Mesenchymal stem cell (in vitro differentiated cells and primary cell): ENCODE data around the gene SCD5.

Experiments
- DNase-seq: peaks from one replicate; pipeline ENCODE4 v3.0.0-alpha.2; 2013
- H2AFZ ChIP-seq: one replicate; pipeline ENCODE4 v1.6.1; 2013; ENCODE audit warnings: low read depth, mild to moderate bottlenecking, control low read depth, inconsistent platforms, low read length, moderate library complexity
- H2AK5ac ChIP-seq: 2 replicates; pipeline ENCODE4 v1.6.1; 2013; ENCODE audit warnings: low read length, moderate library complexity, mild to moderate bottlenecking, inconsistent platforms; ENCODE audit not compliant: severe bottlenecking
- H2BK120ac ChIP-seq: one replicate; pipeline ENCODE4 v1.6.1; 2013; ENCODE audit warnings: low read depth, mild to moderate bottlenecking, inconsistent platforms, low read length, moderate library complexity
- H2BK12ac ChIP-seq, 2 experiments: one replicate each; pipeline ENCODE4 v1.6.1; 2013; ENCODE audit warnings: inconsistent platforms in 2 of 2, low read length in 2 of 2, mild to moderate bottlenecking in 2 of 2, moderate library complexity in 2 of 2, control low read depth in 1 of 2
- H2BK15ac ChIP-seq: one replicate; pipeline ENCODE4 v1.6.1; 2013; ENCODE audit warnings: mild to moderate bottlenecking, low read depth, inconsistent platforms; ENCODE audit not compliant: poor library complexity, severe bottlenecking
- H2BK5ac ChIP-seq: 2 replicates; pipeline ENCODE4 v1.6.1; 2013; ENCODE audit warnings: low read depth, mild to moderate bottlenecking, low read length, control low read depth, inconsistent platforms; ENCODE audit not compliant: poor library complexity, severe bottlenecking
- H3K14ac ChIP-seq, 2 experiments: one replicate each; pipeline ENCODE4 v1.6.1; 2013; ENCODE audit warnings: inconsistent platforms in 2 of 2, low read length in 2 of 2, control low read depth in 1 of 2, mild to moderate bottlenecking in 1 of 2, moderate library complexity in 1 of 2
- H3K18ac ChIP-seq, 2 experiments: one replicate each; pipeline ENCODE4 v1.6.1; 2013; ENCODE audit warnings: inconsistent platforms in 2 of 2, low read length in 2 of 2, control low read depth in 1 of 2, low read depth in 1 of 2, mild to moderate bottlenecking in 1 of 2
- H3K23ac ChIP-seq, 2 experiments: one replicate each; pipeline ENCODE4 v1.6.1; 2013; ENCODE audit warnings: inconsistent platforms in 2 of 2, low read length in 2 of 2, mild to moderate bottlenecking in 2 of 2, moderate library complexity in 2 of 2, control low read depth in 1 of 2
- H3K27ac ChIP-seq: 2 replicates; pipeline ENCODE4 v1.5.1; 2013; ENCODE audit warnings: mild to moderate bottlenecking, moderate library complexity, low read length, control low read depth, inconsistent platforms; ENCODE audit not compliant: poor library complexity, severe bottlenecking
- H3K27me3 ChIP-seq, 2 experiments: 2 replicates each; pipeline versions ENCODE4 v1.6.1 to v1.7.0; 2013; ENCODE audit warnings: low read length in 2 of 2, mild to moderate bottlenecking in 2 of 2, moderate library complexity in 2 of 2, control low read depth in 1 of 2, inconsistent platforms in 1 of 2; ENCODE audit not compliant: control insufficient read depth in 1 of 2, insufficient read depth in 1 of 2
- H3K36me3 ChIP-seq, 2 experiments: 2 replicates each; pipeline versions ENCODE4 v1.6.1 to v1.7.0; 2013; ENCODE audit warnings: low read length in 2 of 2, control low read depth in 1 of 2, inconsistent platforms in 1 of 2, low read depth in 1 of 2, mild to moderate bottlenecking in 1 of 2; ENCODE audit not compliant: insufficient read depth in 2 of 2, control insufficient read depth in 1 of 2
- H3K4ac ChIP-seq, 2 experiments: one replicate each; pipeline ENCODE4 v1.6.1; 2013; ENCODE audit warnings: inconsistent platforms in 2 of 2, low read length in 2 of 2, mild to moderate bottlenecking in 2 of 2, moderate library complexity in 2 of 2, control low read depth in 1 of 2, low read depth in 1 of 2
- H3K4me1 ChIP-seq: 2 replicates; pipeline ENCODE4 v1.6.1; 2013; ENCODE audit warnings: low read depth, low read length, control low read depth; ENCODE audit not compliant: control insufficient read depth, insufficient read depth
- H3K4me2 ChIP-seq: 2 replicates; pipeline ENCODE4 v1.6.1; 2013; ENCODE audit warnings: low read length, mild to moderate bottlenecking, inconsistent platforms; ENCODE audit not compliant: poor library complexity, severe bottlenecking
- H3K4me3 ChIP-seq, 2 experiments: 2 replicates each; pipeline versions ENCODE4 v1.5.1 to v1.7.0; 2013; ENCODE audit warnings: low read length in 2 of 2, mild to moderate bottlenecking in 2 of 2, control low read depth in 1 of 2, low read depth in 1 of 2; ENCODE audit not compliant: insufficient read depth in 1 of 2
- H3K79me1 ChIP-seq: replicated peaks from 2 replicates; pipeline ENCODE4 v1.6.1; 2013; ENCODE audit warnings: mild to moderate bottlenecking, control low read depth, low read length, inconsistent platforms; ENCODE audit not compliant: poor library complexity, severe bottlenecking
- H3K9ac ChIP-seq: 2 replicates; pipeline ENCODE4 v1.7.0; 2013; ENCODE audit warnings: mild to moderate bottlenecking, low read length, moderate library complexity
- H3K9me3 ChIP-seq: 2 replicates; pipeline ENCODE4 v1.7.0; 2013; ENCODE audit warnings: mild to moderate bottlenecking, low read length; ENCODE audit not compliant: control insufficient read depth
- H4K8ac ChIP-seq: one replicate; pipeline ENCODE4 v1.6.1; 2013; ENCODE audit warnings: inconsistent platforms, mild to moderate bottlenecking, low read length, moderate library complexity
- H4K91ac ChIP-seq: one replicate; pipeline ENCODE4 v1.6.1; 2013; ENCODE audit warnings: mild to moderate bottlenecking, low read length, inconsistent platforms
- WGBS: methylation state at CpG from one replicate; pipeline ENCODE4 v1.1.7; 2013; ENCODE audit warnings: mixed read lengths; 5-methylcytosine and 5-hydroxymethylcytosine counted together

Gene SCD5

DNA sequence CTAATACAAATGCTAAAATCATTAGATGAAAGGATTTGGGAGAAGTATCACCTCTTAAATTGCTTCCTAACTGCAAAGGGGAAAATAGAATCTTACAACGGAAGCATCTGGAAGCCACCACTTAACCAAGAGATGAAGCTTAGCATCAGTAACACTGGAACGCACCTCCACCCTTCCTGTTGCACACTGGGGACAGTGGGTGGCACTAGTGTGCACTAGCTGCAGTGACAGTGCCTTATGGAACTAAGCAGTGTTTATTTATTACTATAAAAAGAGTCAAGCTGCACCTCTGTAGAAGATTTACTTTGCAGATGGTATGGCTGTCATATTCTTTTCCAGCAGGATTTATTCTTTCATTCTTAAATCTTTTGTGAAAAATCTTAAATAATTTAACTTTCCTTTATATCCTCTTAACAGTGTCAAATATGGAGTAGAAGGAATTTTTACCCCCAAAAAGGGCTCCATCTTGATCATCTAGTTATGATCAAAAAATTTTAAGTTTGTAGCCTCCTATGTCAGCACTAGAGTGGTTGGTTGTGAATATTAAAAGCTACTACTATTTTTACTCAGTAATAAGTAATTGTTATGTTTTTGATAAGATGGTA lies 76.7 kb downstream of the SCD5 start:
- no peak overlapping the region for H2AFZ ChIP-seq
- no peak overlapping the region for H3K18ac ChIP-seq
- H3K4me2 ChIP-seq, result no peak overlapping the region
- no peak overlapping the region for H4K8ac ChIP-seq
- no peak overlapping the region for H2AK5ac ChIP-seq
- no peak overlapping the region for H2BK15ac ChIP-seq
- H3K4me1 ChIP-seq, result no peaks in the 10 kb centered on the region
- no peak overlapping the region for H3K4ac ChIP-seq
- no peak overlapping the region for H3K4me3 ChIP-seq
- no peak overlapping the region for H3K14ac ChIP-seq
- H2BK120ac ChIP-seq, result no peak overlapping the region
- no peaks in the 10 kb centered on the region for H3K27me3 ChIP-seq
- no peak overlapping the region for H4K91ac ChIP-seq
- no peaks in the 10 kb centered on the region for H3K9me3 ChIP-seq
- no peak overlapping the region for H2BK12ac ChIP-seq
- H3K36me3 ChIP-seq, result no peaks in the 10 kb centered on the region
- 80% methylated on average over 1 of the region's 2 CpGs for WGBS
- no peak overlapping the region for H3K27ac ChIP-seq
- H3K9ac ChIP-seq, result no peak overlapping the region
- H3K23ac ChIP-seq, result no peak overlapping the region
- H3K79me1 ChIP-seq, result peaks cover 15% of the 10 kb centered on the region
- no peak overlapping the region for H2BK5ac ChIP-seq
- DNase-seq, result no peak

- no peak overlapping the region for H3K4me2 ChIP-seq
- H3K4me3 ChIP-seq, result peak overlapping the region in 1 of 2 experiments; percentile 38
- H2BK120ac ChIP-seq, result no peak overlapping the region
- no peaks in the 10 kb centered on the region for H3K9me3 ChIP-seq
- no peak overlapping the region for H2BK15ac ChIP-seq
- no peak overlapping the region for H3K18ac ChIP-seq
- H3K4ac ChIP-seq, result no peak overlapping the region
- no peak overlapping the region for H3K27ac ChIP-seq
- H4K91ac ChIP-seq, result no peak overlapping the region
- H3K79me1 ChIP-seq, result peaks cover 19% of the 10 kb centered on the region
- no peak overlapping the region for H2BK12ac ChIP-seq
- no peak overlapping the region for H4K8ac ChIP-seq
- DNase-seq, result no peak
- peaks cover 2% of the 10 kb centered on the region for H3K4me1 ChIP-seq
- no peak overlapping the region for H2BK5ac ChIP-seq
- H2AK5ac ChIP-seq, result no peak overlapping the region
- 89% methylated on average over 6 of the region's 7 CpGs for WGBS
- no peak overlapping the region for H3K14ac ChIP-seq
- no peak overlapping the region for H2AFZ ChIP-seq
- no peaks in the 10 kb centered on the region for H3K27me3 ChIP-seq
- no peaks in the 10 kb centered on the region for H3K36me3 ChIP-seq
- no peak overlapping the region for H3K23ac ChIP-seq
- H3K9ac ChIP-seq, result peak overlapping the region; percentile 62
Observed at GRCh38 chr4:82718162-82718940, 80.2 kb downstream of the SCD5 start.

GRCh38 chr4:82715731-82716617 lies 82.6 kb downstream of the SCD5 start:
- H3K9me3 ChIP-seq, result no peaks in the 10 kb centered on the region
- WGBS, result 59% methylated on average over 11 of the region's 12 CpGs

DNA sequence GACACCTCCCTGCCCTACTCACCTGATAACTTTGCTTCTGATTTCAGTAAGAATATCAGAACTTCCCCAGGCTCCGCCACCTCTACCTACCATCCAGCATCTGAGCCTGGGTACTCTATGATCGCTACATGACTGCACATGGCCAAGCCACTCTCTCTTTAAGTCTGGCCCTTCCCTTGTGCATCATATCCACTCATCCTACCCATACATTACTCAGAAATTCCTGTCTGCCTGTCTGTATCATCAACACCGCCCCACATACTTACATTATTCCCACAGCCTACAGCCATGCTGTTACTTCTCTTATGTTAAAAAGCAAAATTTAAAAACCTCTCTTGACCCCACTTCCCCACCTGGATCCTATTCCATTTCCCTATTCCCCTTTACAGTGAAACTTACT lies 84.7 kb downstream of the SCD5 start:
- H3K14ac ChIP-seq, result no peak overlapping the region
- no peak overlapping the region for H2AK5ac ChIP-seq
- no peaks in the 10 kb centered on the region for H3K36me3 ChIP-seq
- no peak overlapping the region for H3K9ac ChIP-seq
- no peak overlapping the region for H2BK120ac ChIP-seq
- no peak overlapping the region for H3K27ac ChIP-seq
- H3K79me1 ChIP-seq, result peaks cover 30% of the 10 kb centered on the region
- no peak overlapping the region for H4K8ac ChIP-seq
- H3K4me1 ChIP-seq, result peaks cover 2% of the 10 kb centered on the region
- H3K18ac ChIP-seq, result no peak overlapping the region
- H3K27me3 ChIP-seq, result no peaks in the 10 kb centered on the region
- H3K4me3 ChIP-seq, result no peak overlapping the region
- H3K4me2 ChIP-seq, result no peak overlapping the region
- H3K9me3 ChIP-seq, result no peaks in the 10 kb centered on the region
- H2BK12ac ChIP-seq, result no peak overlapping the region
- H2BK15ac ChIP-seq, result no peak overlapping the region
- H2BK5ac ChIP-seq, result no peak overlapping the region
- H4K91ac ChIP-seq, result no peak overlapping the region
- WGBS, result 88% methylated on average over 3 of the region's 3 CpGs
- no peak overlapping the region for H3K4ac ChIP-seq
- no peak for DNase-seq
- no peak overlapping the region for H3K23ac ChIP-seq
- no peak overlapping the region for H2AFZ ChIP-seq

More at GRCh38 chr4:82715731-82716617, 82.6 kb downstream of the SCD5 start:
- H3K4me1 ChIP-seq, result peaks cover 2% of the 10 kb centered on the region
- no peak overlapping the region for H3K4ac ChIP-seq
- peaks cover 26% of the 10 kb centered on the region for H3K79me1 ChIP-seq
- H4K91ac ChIP-seq, result no peak overlapping the region
- H3K4me2 ChIP-seq, result no peak overlapping the region
- no peak overlapping the region for H2AK5ac ChIP-seq
- DNase-seq, result peak; percentile 43
- no peak overlapping the region for H2BK12ac ChIP-seq
- no peak overlapping the region for H2BK5ac ChIP-seq
- peak overlapping the region; percentile 68 for H3K9ac ChIP-seq
- H3K14ac ChIP-seq, result no peak overlapping the region
- peak overlapping the region in 1 of 2 experiments; percentile 32 for H3K4me3 ChIP-seq
- H3K27me3 ChIP-seq, result no peaks in the 10 kb centered on the region
- no peaks in the 10 kb centered on the region for H3K36me3 ChIP-seq
- H2BK120ac ChIP-seq, result no peak overlapping the region
- no peak overlapping the region for H3K23ac ChIP-seq
- no peak overlapping the region for H3K27ac ChIP-seq
- H4K8ac ChIP-seq, result no peak overlapping the region
- H2AFZ ChIP-seq, result no peak overlapping the region
- H3K18ac ChIP-seq, result no peak overlapping the region
- no peak overlapping the region for H2BK15ac ChIP-seq
